Right lobe of liver (tissue), 4 donors: ENCODE results near the gene FGR.

ENCODE experiments used
- POLR2A ChIP-seq: fragments of 450-650 bp; IDR thresholded peaks from one replicate; pipeline ENCODE4 v1.6.1; 2017; ENCODE audit warnings: antibody characterized with exemption, mild to moderate bottlenecking
- TF ChIP-seq, protein P1 (sequence below), 4 donors: fragments of 200-600 bp in 3 of 4; fragments of 450-650 bp in 1 of 4; IDR thresholded peaks; one replicate each; pipeline versions ENCODE4 v1.5.1 to v1.8.0; 2016 to 2022; ENCODE audit warnings: antibody characterized with exemption in 4 of 4, mild to moderate bottlenecking in 2 of 4
- donor health status: DM: no; HTN: no; CAD: no.
- donor health status: DM: no; HTN: no; CAD: no.
- donor health status: DM: no; HTN: yes; CAD: no.

DNA sequence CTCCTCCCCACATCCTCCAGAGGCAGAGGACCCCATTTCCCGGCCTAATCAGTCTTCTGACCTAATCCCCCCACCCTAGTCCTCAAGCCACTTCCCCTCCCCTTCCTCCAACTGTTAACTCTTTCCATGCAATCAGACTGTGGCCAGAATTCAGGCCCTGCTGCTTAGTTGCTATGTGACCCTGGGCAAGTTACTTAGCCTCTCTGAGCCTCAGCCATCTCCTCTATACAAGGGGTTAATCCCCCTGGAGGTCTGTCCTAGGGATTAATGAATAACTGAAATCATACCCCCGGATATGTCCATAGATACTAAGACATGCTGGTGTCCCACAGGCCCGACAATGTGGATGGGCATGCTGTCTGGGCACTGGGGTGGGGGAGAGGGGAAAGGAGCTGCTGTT is 49.3 kb downstream of the FGR start:
- TF ChIP-seq, protein P1, sequence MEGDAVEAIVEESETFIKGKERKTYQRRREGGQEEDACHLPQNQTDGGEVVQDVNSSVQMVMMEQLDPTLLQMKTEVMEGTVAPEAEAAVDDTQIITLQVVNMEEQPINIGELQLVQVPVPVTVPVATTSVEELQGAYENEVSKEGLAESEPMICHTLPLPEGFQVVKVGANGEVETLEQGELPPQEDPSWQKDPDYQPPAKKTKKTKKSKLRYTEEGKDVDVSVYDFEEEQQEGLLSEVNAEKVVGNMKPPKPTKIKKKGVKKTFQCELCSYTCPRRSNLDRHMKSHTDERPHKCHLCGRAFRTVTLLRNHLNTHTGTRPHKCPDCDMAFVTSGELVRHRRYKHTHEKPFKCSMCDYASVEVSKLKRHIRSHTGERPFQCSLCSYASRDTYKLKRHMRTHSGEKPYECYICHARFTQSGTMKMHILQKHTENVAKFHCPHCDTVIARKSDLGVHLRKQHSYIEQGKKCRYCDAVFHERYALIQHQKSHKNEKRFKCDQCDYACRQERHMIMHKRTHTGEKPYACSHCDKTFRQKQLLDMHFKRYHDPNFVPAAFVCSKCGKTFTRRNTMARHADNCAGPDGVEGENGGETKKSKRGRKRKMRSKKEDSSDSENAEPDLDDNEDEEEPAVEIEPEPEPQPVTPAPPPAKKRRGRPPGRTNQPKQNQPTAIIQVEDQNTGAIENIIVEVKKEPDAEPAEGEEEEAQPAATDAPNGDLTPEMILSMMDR (IDR thresholded peaks at IDR 0.05): no peak
- TF ChIP-seq POLR2A: no peak
